Mucosa of descending colon (tissue), 3 donors: Measurements from ENCODE around the gene RBP4. TPM values are rescaled to one million over a fixed set of nuclear protein-coding genes. Genes with fewer than 3 reads are reported as not detected.
"Not testable (repeated sequence)": the region's sequence is repeated elsewhere in the genome, so short reads cannot be mapped to it uniquely, and the experiment has no call there.

ENCODE experiments used
- ATAC-seq: fragments of 200-7000 bp; cut with Tn5 transposase; one replicate; pipeline ENCODE4 v1.9.1; 2020; ENCODE audit warnings: mild to moderate bottlenecking, moderate library complexity
- DNase-seq, 3 donors: peaks; one replicate each; pipeline ENCODE4 v3.0.0-alpha.2; 2020
- H3K36me3 ChIP-seq: fragments of 200-600 bp; one replicate; pipeline ENCODE4 v1.8.0; 2021; ENCODE audit warnings: low read depth, mild to moderate bottlenecking
- H3K4me1 ChIP-seq: fragments of 200-600 bp; one replicate; pipeline ENCODE4 v1.8.0; 2021; ENCODE audit warnings: low read depth, mild to moderate bottlenecking
- H3K4me3 ChIP-seq: fragments of 200-600 bp; one replicate; pipeline ENCODE4 v1.8.0; 2021; ENCODE audit warnings: mild to moderate bottlenecking
- H3K9me3 ChIP-seq: fragments of 200-600 bp; one replicate; pipeline ENCODE4 v1.8.0; 2021; ENCODE audit warnings: mild to moderate bottlenecking
- intact Hi-C, 2 donors: fragments of 100-400 bp; cut with DNase I in 1 of 2; cut with micrococcal nuclease in 1 of 2; formaldehyde crosslinking; loops; one replicate each; pipeline versions ENCODE4 v1.11.0 to v1.11.1; 2022; cut with DNase I, micrococcal nuclease
- total RNA-seq, 3 donors: library from RNA; stranded (reverse); fragmentation: NEBNext Ultra II Directional in 2 of 3; extraction: Animal tissue kit (Norgen Biotek cat#: 25700) in 2 of 3; gene quantifications; one replicate each; pipeline versions ENCODE4 v1.2.1 to v1.2.4, GENCODE V29; 2021 to 2023
- TF ChIP-seq, protein P1 (sequence below): fragments of 200-600 bp; IDR thresholded peaks from one replicate; pipeline ENCODE4 v1.8.0; 2022; ENCODE audit warnings: antibody characterized with exemption, mild to moderate bottlenecking
- donor health status: DM: no; HTN: no; CAD: no; lungs with moderate emphysema.
- donor health status: DM: no; HTN: no; CAD: no.
- donor health status: DM: no; HTN: yes; CAD: no.

The RBP4 gene
- total RNA-seq, 3 donors from 2014 or later: 5.2 to 7.0 (median 6.6) TPM

DNA sequence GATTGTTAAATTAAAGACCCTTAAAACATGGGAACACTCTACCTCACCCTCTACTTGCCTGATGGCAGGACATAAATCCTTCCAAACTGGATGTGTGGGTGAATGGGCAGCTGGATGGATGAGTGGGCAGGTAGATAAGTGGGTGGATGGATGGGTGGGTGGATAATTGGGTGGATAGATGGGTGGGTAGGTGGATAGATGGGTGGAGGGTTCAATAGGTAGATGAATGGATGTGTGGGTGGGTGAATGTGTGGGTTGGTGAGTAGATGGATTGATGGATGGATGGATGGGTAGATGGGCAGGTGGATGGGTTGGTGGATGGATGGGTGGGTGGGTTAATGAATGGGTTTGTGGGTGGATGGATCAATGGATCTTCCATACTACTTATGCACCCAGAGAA lies 53.5 kb downstream of the RBP4 start:
- no peaks in the 10 kb centered on the region for H3K36me3 ChIP-seq
- ATAC-seq (no peak), DNase-seq (no peak)
- peaks cover 8% of the 10 kb centered on the region for H3K4me1 ChIP-seq
- intact Hi-C loops: no loop called here
- no peaks in the 10 kb centered on the region for H3K9me3 ChIP-seq
- H3K4me3 ChIP-seq: no peak overlapping the region
- TF ChIP-seq, protein P1, sequence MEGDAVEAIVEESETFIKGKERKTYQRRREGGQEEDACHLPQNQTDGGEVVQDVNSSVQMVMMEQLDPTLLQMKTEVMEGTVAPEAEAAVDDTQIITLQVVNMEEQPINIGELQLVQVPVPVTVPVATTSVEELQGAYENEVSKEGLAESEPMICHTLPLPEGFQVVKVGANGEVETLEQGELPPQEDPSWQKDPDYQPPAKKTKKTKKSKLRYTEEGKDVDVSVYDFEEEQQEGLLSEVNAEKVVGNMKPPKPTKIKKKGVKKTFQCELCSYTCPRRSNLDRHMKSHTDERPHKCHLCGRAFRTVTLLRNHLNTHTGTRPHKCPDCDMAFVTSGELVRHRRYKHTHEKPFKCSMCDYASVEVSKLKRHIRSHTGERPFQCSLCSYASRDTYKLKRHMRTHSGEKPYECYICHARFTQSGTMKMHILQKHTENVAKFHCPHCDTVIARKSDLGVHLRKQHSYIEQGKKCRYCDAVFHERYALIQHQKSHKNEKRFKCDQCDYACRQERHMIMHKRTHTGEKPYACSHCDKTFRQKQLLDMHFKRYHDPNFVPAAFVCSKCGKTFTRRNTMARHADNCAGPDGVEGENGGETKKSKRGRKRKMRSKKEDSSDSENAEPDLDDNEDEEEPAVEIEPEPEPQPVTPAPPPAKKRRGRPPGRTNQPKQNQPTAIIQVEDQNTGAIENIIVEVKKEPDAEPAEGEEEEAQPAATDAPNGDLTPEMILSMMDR: no peak

DNA sequence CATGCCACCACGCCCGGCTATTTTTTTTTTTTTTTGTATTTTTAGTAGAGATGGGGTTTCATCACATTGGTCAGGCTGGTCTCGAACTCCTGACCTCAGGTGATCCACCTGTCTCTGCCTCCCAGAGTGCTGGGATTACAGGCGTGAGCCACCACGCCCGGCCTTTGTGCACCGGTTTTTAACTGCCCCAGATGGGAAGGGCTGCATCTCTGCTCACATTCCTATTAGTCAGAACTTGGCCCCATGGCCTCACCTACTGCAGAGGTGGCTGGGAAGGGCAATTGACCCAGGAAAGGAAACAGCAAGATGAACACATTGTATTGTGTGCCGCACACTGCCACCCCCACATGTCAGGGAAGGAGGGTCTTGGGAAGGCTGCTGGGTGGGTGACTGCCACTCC lies 54.0 kb downstream of the RBP4 start:
- intact Hi-C loops, H3K36me3 ChIP-seq, H3K4me3 ChIP-seq, H3K9me3 ChIP-seq: not testable (repeated sequence)
- H3K4me1 ChIP-seq: peaks cover 13% of the 10 kb centered on the region
- ATAC-seq (peak; percentile 59), DNase-seq (peak in 2 of 3 donors; percentile 51 to 61)

DNA sequence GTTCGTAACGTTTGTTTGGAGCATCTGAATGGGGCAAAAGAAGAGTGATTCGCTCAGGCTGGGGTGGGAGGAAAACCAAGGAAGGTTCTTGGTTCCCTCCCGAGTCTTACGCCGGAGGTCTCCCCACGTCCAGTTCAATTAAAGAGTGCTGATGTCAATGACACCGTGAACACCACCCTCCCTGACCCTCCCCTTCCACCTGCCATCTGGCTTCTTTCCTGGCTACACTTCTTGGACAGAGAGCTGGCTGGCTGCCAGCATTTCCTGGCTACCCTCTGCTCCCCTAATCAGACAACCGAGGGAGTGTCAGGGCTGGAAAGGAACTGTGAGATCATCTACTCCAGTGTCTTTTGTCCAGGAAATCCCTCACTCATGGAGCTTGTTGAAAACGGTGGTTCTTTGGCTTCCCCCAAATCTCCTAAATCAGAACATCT lies 58.7 kb downstream of the RBP4 start:
- ATAC-seq (peak; percentile 90), DNase-seq (peak; percentile 82 to 85 (median 83))
- no peaks in the 10 kb centered on the region for H3K9me3 ChIP-seq
- H3K4me3 ChIP-seq: no peak overlapping the region
- TF ChIP-seq, protein P1: no peak
- intact Hi-C loops: no loop called here
- peaks cover 8% of the 10 kb centered on the region for H3K4me1 ChIP-seq
- H3K36me3 ChIP-seq: no peaks in the 10 kb centered on the region

Other genes starting within 250 kb of the RBP4 start
- gene MYOF, start 118.9 kb downstream of the RBP4 start, total RNA-seq: 10 to 100 TPM; 55.0 to 90.7 (median 85.5) TPM
- gene CEP55, start 104.6 kb downstream of the RBP4 start, total RNA-seq: 10 to 100 TPM in 1 of 3 donors, 1 to 10 TPM in 2; 1.3 to 11.7 (median 2.4) TPM
- 10 to 100 TPM; 17.4 to 36.3 (median 28.7) TPM for gene FFAR4, start 34.6 kb downstream of the RBP4 start, total RNA-seq
- not detected for gene PDE6C, start 11.3 kb upstream of the RBP4 start, total RNA-seq
- gene FRA10AC1, start 101.4 kb upstream of the RBP4 start, total RNA-seq: 10 to 100 TPM; 11.4 to 16.8 (median 15.3) TPM
- 1 to 10 TPM in 2 of 3 donors, under 1 TPM in 1; 0.69 to 6.3 (median 1.3) TPM for gene LGI1, start 156.7 kb upstream of the RBP4 start, total RNA-seq